ENCODE results near the gene COMTD1. TPM values are rescaled to one million over a fixed set of nuclear protein-coding genes. Genes with fewer than 3 reads are reported as not detected.
"Not testable (repeated sequence)": the region's sequence is repeated elsewhere in the genome, so short reads cannot be mapped to it uniquely, and the experiment has no call there.

Gene COMTD1
- total and polyA plus RNA-seq, 10 of the 15 experiments (the other 5 are each of a cell fraction or from before 2014, with no cell fraction given), result 0.39 to 64.3 (median 26.0) TPM

DNA sequence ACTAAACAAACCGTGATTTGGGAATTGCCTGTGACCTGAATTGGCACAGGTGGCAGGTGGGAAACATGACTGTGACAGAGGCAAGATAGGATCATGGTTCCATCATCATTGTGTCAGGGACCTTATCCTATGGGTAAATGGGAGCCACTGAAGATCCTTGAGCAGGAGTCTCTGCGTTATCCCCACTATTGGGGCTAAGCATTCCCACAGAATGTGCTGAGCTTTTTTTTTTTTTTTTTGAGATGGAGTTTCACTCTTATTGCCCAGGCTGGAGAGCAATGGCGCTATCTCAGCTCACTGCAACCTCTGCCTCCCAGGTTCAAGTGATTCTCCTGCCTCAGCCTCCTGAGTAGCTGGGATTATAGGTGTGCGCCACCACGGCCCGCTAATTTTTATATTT is 35.8 kb downstream of the COMTD1 start:
- H2AFZ ChIP-seq (ENCODE audit: control insufficient read depth, low read depth, low read length); ATAC-seq; H3K4me3 ChIP-seq; FAIRE-seq; H3K4me1 ChIP-seq (ENCODE audit: control insufficient read depth, insufficient read depth, low read length); H3K9ac ChIP-seq (ENCODE audit: control insufficient read depth, insufficient read depth, low read length); H3K27me3 ChIP-seq (replicated peaks in 1 of 2; ENCODE audit: control insufficient read depth in 2 of 2, insufficient read depth in 2 of 2, low read length in 1 of 2); H3K9me3 ChIP-seq (replicated peaks; ENCODE audit: control insufficient read depth, insufficient read depth, low read length); intact Hi-C loops (cut with micrococcal nuclease; ENCODE audit: unreplicated experiment); H3K79me2 ChIP-seq (ENCODE audit: control insufficient read depth, insufficient read depth, low read length); H4K20me1 ChIP-seq (ENCODE audit: control insufficient read depth, insufficient read depth); DNase-seq (ENCODE audit: low read depth, low spot score); H3K27ac ChIP-seq (ENCODE audit: control insufficient read depth, insufficient read depth); H3K36me3 ChIP-seq (ENCODE audit: control insufficient read depth in 2 of 2, insufficient read depth in 2 of 2, low read length in 1 of 2); in situ Hi-C loops (cut with MboI); H3K4me2 ChIP-seq (ENCODE audit: control insufficient read depth, insufficient read depth); BruUV-seq (replicated peaks): not testable (repeated sequence)
- POLR2A ChIA-PET, result interaction anchor here (0.7 to 1.2 kb wide), 3 partner anchors 10 to 24 kb away, joined by 3 to 5 read pairs (median 4); partner anchors contain the start of gene VDAC2
- CTCF ChIA-PET, result interaction anchor here (0.7 to 3.2 kb wide), 4 partner anchors 11 to 31 kb away, joined by 3 to 12 read pairs (median 4); no protein-coding TSS in a partner anchor
- RAD21 ChIA-PET (ENCODE audit: unreplicated experiment), result interaction anchor here (0.6 to 1.1 kb wide), 2 partner anchors 10 to 30 kb away, joined by 3 read pairs; no protein-coding TSS in a partner anchor
- SMC1A ChIA-PET (ENCODE audit: uncharacterized antibody, unreplicated experiment), result interaction anchor here (0.6 to 1.4 kb wide), 4 partner anchors 12 to 65 kb away, joined by 3 read pairs; no protein-coding TSS in a partner anchor
- 92% methylated on average over 6 of the region's 6 CpGs for WGBS (ENCODE audit: insufficient coverage, insufficient replicate concordance, low lambda C conversion rate, missing lambda C conversion rate)

DNA sequence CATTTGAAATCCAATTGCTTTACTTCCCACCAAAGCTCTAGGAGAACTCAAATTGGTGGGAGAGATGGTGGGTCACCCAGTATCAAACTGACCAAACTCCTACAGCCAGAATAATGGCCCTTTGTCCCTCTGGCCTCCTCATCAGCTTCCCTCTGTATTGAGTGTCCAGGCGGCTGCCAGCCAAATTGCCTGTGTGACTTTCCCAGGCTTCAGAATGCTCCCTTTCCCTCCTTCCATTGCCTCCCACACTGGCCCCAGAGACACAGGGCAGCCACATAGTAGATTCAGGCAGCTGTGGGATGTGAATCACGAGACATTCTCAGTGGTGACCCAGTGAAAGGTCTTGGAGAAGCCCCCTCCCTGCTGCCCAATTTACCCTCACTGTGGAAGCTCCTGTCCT is 37.9 kb downstream of the COMTD1 start:
- CTCF ChIA-PET, result interaction anchor here (1.1 to 1.9 kb wide), 2 partner anchors 10 to 33 kb away, joined by 5 read pairs; no protein-coding TSS in a partner anchor
- 46% methylated on average over 2 of the region's 2 CpGs for WGBS (ENCODE audit: insufficient coverage, insufficient replicate concordance, low lambda C conversion rate, missing lambda C conversion rate)
- TF ChIP-seq GABPA (IDR thresholded peaks at IDR 0.05; ENCODE audit: low read depth), result no peak
- TF ChIP-seq ETV6 (conservative IDR thresholded peaks at IDR 0.05 in 1 of 2, IDR thresholded peaks at IDR 0.05 in 1 of 2; ENCODE audit: borderline replicate concordance in 1 of 2, low read depth in 1 of 2), result no peak
- no peak for TF ChIP-seq REST (IDR thresholded peaks at IDR 0.05; ENCODE audit: low read depth, low read length)
- TF ChIP-seq JUNB (IDR thresholded peaks at IDR 0.05), result no peak
- TF ChIP-seq NR2F1 (conservative IDR thresholded peaks at IDR 0.05), result no peak
- no peak for TF ChIP-seq PKNOX1 (IDR thresholded peaks at IDR 0.05)
- TF ChIP-seq CHD2 (IDR thresholded peaks at IDR 0.05; ENCODE audit: borderline replicate concordance, low read depth, low read length), result no peak
- TF ChIP-seq GATAD2B (conservative IDR thresholded peaks at IDR 0.05; ENCODE audit: low read depth), result no peak
- no peak for TF ChIP-seq TCF3 (IDR thresholded peaks at IDR 0.05; ENCODE audit: borderline replicate concordance, insufficient read depth, low read depth, low read length)
- no peak for TF ChIP-seq TARDBP (IDR thresholded peaks at IDR 0.05; ENCODE audit: borderline replicate concordance)
- no peak for TF ChIP-seq ZBED1 (IDR thresholded peaks at IDR 0.05; ENCODE audit: borderline replicate concordance)
- no peak for TF ChIP-seq IRF4 (IDR thresholded peaks at IDR 0.05; ENCODE audit: low read depth, low read length)
- no peak for TF ChIP-seq ZZZ3 (IDR thresholded peaks at IDR 0.05; ENCODE audit: control insufficient read depth, insufficient read length, low read depth)
- TF ChIP-seq NFXL1 (IDR thresholded peaks at IDR 0.05; ENCODE audit: borderline replicate concordance), result no peak

More for the DNA sequence above, 37.9 kb downstream of the COMTD1 start:
- Histone ChIP-seq H3K27me3 (replicated peaks in 1 of 2; ENCODE audit: control insufficient read depth in 2 of 2, insufficient read depth in 2 of 2, low read length in 1 of 2) (no peaks in the 10 kb centered on the region), H3K4me2 (ENCODE audit: control insufficient read depth, insufficient read depth) (no peak overlapping the region), H3K4me3 (no peak overlapping the region), H3K9me3 (replicated peaks; ENCODE audit: control insufficient read depth, insufficient read depth, low read length) (no peaks in the 10 kb centered on the region), H3K27ac (ENCODE audit: control insufficient read depth, insufficient read depth) (no peak overlapping the region), H3K36me3 (ENCODE audit: control insufficient read depth in 2 of 2, insufficient read depth in 2 of 2, low read length in 1 of 2) (no peaks in the 10 kb centered on the region), H3K9ac (ENCODE audit: control insufficient read depth, insufficient read depth, low read length) (no peak overlapping the region), H3K4me1 (ENCODE audit: control insufficient read depth, insufficient read depth, low read length) (no peaks in the 10 kb centered on the region), H4K20me1 (ENCODE audit: control insufficient read depth, insufficient read depth) (no peaks in the 10 kb centered on the region), H3K79me2 (ENCODE audit: control insufficient read depth, insufficient read depth, low read length) (no peaks in the 10 kb centered on the region), H2AFZ (ENCODE audit: control insufficient read depth, low read depth, low read length) (no peak overlapping the region)
- SMC1A ChIA-PET (ENCODE audit: uncharacterized antibody, unreplicated experiment), result interaction anchor here (0.8 to 1.7 kb wide), 4 partner anchors 8 to 77 kb away, joined by 3 to 4 read pairs (median 4); no protein-coding TSS in a partner anchor
- in situ Hi-C loops (cut with MboI), result no loop called here
- BruUV-seq (replicated peaks), result no TSS peak
- intact Hi-C loops (cut with micrococcal nuclease; ENCODE audit: unreplicated experiment), result no loop called here
- ATAC-seq (no peak), FAIRE-seq (no peak), DNase-seq (ENCODE audit: low read depth, low spot score) (no peak)
- RAD21 ChIA-PET (ENCODE audit: unreplicated experiment), result no interaction called here
- POLR2A ChIA-PET, result interaction anchor here (0.7 to 1.5 kb wide), 3 partner anchors 12 to 94 kb away, joined by 3 to 5 read pairs (median 4); no protein-coding TSS in a partner anchor

All from GM12878 (cell line).